ENCODE results near the gene CLEC1B. TPM values are rescaled to one million over a fixed set of nuclear protein-coding genes. Genes with fewer than 3 reads are reported as not detected.

CLEC1B gene
- total RNA-seq: not detected

DNA sequence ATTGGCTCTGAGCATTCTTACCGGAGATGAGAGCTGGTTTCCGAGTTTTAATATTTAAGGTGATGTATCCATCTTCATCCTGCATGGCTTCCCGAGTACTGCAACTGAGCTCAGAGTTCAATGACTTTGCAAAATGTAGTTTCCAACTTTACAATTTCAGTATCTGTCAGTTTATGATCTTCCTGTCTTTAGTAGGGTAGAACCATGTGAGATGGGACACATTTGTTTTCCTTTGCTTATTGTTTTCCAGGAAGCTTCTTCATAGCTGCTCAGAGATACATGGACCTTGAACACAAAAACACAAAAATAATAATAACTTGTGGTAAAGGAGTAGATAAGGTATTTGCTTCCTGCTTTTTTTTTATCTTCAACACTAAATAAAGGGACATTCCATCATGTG lies at the start of gene CLEC1B:
TSS of gene CLEC1B (minus strand) at position 106 of the 400 bp plus-strand sequence. CDS start at position 85, 21 bp downstream.
- Histone ChIP-seq H3K4me1 (no peaks in the 10 kb centered on the region), H3K36me3 (no peaks in the 10 kb centered on the region), H3K27me3 (peaks cover 0 to 14% (median 0%) of the 10 kb centered on the region in 4 donors), H3K4me3 (no peak within 1 kb of the TSS), H3K27ac (no peak within 1 kb of the TSS), H3K9me3 (no peaks in the 10 kb centered on the region)
- DNase-seq: no peak
- TF ChIP-seq POLR2A (IDR thresholded peaks at IDR 0.05): no peak
- no peak for TF ChIP-seq CTCF (IDR thresholded peaks at IDR 0.05)
- intact Hi-C loops (cut with DNase I): no loop called here
- 76 to 90% methylated on average over 3 of the region's 3 CpGs for WGBS, 2 donors

- no peak overlapping the region for H3K27ac ChIP-seq
- intact Hi-C loops (cut with DNase I): no loop called here
- H3K4me3 ChIP-seq: no peak overlapping the region
- no peak for DNase-seq
- no peaks in the 10 kb centered on the region for H3K36me3 ChIP-seq
- no peaks in the 10 kb centered on the region for H3K4me1 ChIP-seq
- TF ChIP-seq CTCF (IDR thresholded peaks at IDR 0.05) (no peak), POLR2A (IDR thresholded peaks at IDR 0.05) (no peak)
- H3K27me3 ChIP-seq: no peaks in the 10 kb centered on the region
- H3K9me3 ChIP-seq: peaks cover 0 to 3% (median 0%) of the 10 kb centered on the region in 3 donors
- WGBS, 2 donors: 69 to 74% methylated on average over 3 of the region's 3 CpGs
Observed at GRCh38 chr12:10048526-10048925, 49.6 kb upstream of the CLEC1B start.

DNA sequence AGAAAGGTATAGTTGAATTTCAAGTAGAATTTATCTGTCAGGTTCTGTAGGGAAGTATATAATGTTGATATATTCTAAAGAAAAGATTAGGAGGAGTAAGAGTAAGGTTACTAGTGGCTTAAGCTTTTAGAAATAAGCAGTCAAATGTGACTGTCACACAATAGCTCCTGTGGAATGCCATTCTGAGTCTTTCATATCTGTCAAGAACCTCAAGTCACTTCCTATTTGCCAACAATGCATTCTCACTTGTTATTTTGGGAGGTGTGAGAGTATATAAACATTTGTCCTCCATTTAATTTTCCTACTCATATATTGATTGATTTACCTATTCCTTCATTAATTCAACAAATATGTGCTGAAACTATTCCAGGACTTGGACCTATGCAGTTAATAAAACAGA lies 43.2 kb upstream of the CLEC1B start:
- no peak overlapping the region for H3K27ac ChIP-seq
- H3K4me3 ChIP-seq: no peak overlapping the region
- DNase-seq: no peak
- H3K27me3 ChIP-seq: no peaks in the 10 kb centered on the region
- H3K4me1 ChIP-seq: no peaks in the 10 kb centered on the region
- intact Hi-C loops (cut with DNase I): no loop called here
- no peaks in the 10 kb centered on the region for H3K9me3 ChIP-seq
- no peak for TF ChIP-seq POLR2A (IDR thresholded peaks at IDR 0.05)
- no peaks in the 10 kb centered on the region for H3K36me3 ChIP-seq

GRCh38 chr12:10033783-10034545 lies 35.0 kb upstream of the CLEC1B start:
- H3K9me3 ChIP-seq: no peaks in the 10 kb centered on the region
- peaks cover 0 to 6% (median 0%) of the 10 kb centered on the region in 3 donors for H3K4me1 ChIP-seq
- H3K27me3 ChIP-seq: peaks cover 0 to 10% (median 0%) of the 10 kb centered on the region in 4 donors
- intact Hi-C loops (cut with DNase I): loop anchor here (5.0 kb wide), 1 partner anchor 103 kb away; no protein-coding TSS in a partner anchor
- no peak for DNase-seq
- no peak overlapping the region for H3K4me3 ChIP-seq
- TF ChIP-seq CTCF (IDR thresholded peaks at IDR 0.05): peak in 4 of 6 experiments; percentile 58 to 76 (median 64)
- no peak for TF ChIP-seq POLR2A (IDR thresholded peaks at IDR 0.05)
- 59 to 65% methylated on average over 1 of the region's 1 CpG for WGBS, 2 donors
- H3K27ac ChIP-seq: no peak overlapping the region
- H3K36me3 ChIP-seq: no peaks in the 10 kb centered on the region

- no peak for DNase-seq
- H3K27ac ChIP-seq: no peak overlapping the region
- H3K27me3 ChIP-seq: peaks cover 0 to 10% (median 0%) of the 10 kb centered on the region in 4 donors
- H3K4me3 ChIP-seq: no peak overlapping the region
- H3K36me3 ChIP-seq: no peaks in the 10 kb centered on the region
- TF ChIP-seq POLR2A (IDR thresholded peaks at IDR 0.05) (no peak), CTCF (IDR thresholded peaks at IDR 0.05) (no peak)
- H3K9me3 ChIP-seq: no peaks in the 10 kb centered on the region
- intact Hi-C loops (cut with DNase I): loop anchor here (5.0 kb wide), 1 partner anchor 106 kb away; no protein-coding TSS in a partner anchor
- H3K4me1 ChIP-seq: peaks cover 0 to 6% (median 0%) of the 10 kb centered on the region in 3 donors
- WGBS, 2 donors: 62 to 68% methylated on average over 5 of the region's 5 CpGs
Observed at GRCh38 chr12:10031771-10032175, 32.9 kb upstream of the CLEC1B start.

Data from esophagus squamous epithelium (tissue), 5 donors.